Measurements from ENCODE around the gene LRRC4C. TPM values are rescaled to one million over a fixed set of nuclear protein-coding genes. Genes with fewer than 3 reads are reported as not detected.

Gene LRRC4C
- total and polyA plus RNA-seq, 2 experiments from 2014 or later: not detected

- 23 to 29% methylated on average over 3 of the region's 3 CpGs for WGBS, 2 experiments (ENCODE audit: low coverage in 1 of 2, low lambda C conversion rate in 2 of 2, missing lambda C conversion rate in 2 of 2)
- no peaks in the 10 kb centered on the region for H3K9me3 ChIP-seq (ENCODE audit: low read depth)
- H3K27me3 ChIP-seq (replicated peaks; ENCODE audit: insufficient read depth): no peaks in the 10 kb centered on the region
- in situ Hi-C loops (cut with MboI): no loop called here
- H3K36me3 ChIP-seq (ENCODE audit: low read depth): no peaks in the 10 kb centered on the region
- TF ChIP-seq EZH2phosphoT487 (IDR thresholded peaks at IDR 0.05; ENCODE audit: insufficient read depth, low read depth) (no peak), EZH2 (IDR thresholded peaks at IDR 0.05; ENCODE audit: insufficient read depth, poor library complexity, severe bottlenecking) (no peak)
- H3F3A ChIP-seq (ENCODE audit: insufficient read depth): no peaks in the 10 kb centered on the region
- H3K27ac ChIP-seq: no peak overlapping the region
- H2AFZ ChIP-seq: no peak overlapping the region
- no peak overlapping the region for H3K4me2 ChIP-seq (ENCODE audit: unreplicated experiment)
- no peak overlapping the region for H3K4me3 ChIP-seq
- H3K79me2 ChIP-seq (ENCODE audit: insufficient read depth): no peaks in the 10 kb centered on the region
- no peak overlapping the region for H3K9ac ChIP-seq
- H4K20me1 ChIP-seq (ENCODE audit: insufficient read depth): no peaks in the 10 kb centered on the region
- no peaks in the 10 kb centered on the region for H3K9me2 ChIP-seq (ENCODE audit: insufficient read depth)
- no peaks in the 10 kb centered on the region for H3K4me1 ChIP-seq (ENCODE audit: insufficient read depth)
- no peak for DNase-seq
Measured at GRCh38 chr11:40133498-40133897, 1326.0 kb downstream of the LRRC4C start.

DNA sequence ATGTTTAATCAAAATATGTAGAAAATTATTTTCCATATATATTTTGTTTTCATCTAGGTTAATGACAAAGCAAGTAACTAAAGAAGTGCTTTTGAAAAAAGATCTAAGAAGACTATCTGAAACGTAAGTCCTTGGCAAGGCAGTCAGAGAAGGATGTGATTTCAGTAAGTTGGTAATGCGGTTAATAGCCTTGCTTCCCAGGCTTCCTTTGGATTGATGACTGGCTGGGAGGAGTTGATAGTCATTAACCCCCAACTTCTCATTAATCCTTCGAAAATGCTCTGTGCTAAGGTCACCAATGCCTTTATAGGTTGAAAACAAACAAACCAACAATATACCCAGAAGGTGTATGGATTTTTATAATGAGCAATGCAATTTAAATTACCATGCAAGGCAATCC is 1326.5 kb downstream of the LRRC4C start:
- H3K4me1 ChIP-seq (ENCODE audit: insufficient read depth): no peaks in the 10 kb centered on the region
- H3K4me3 ChIP-seq: no peak overlapping the region
- H3K4me2 ChIP-seq (ENCODE audit: unreplicated experiment): no peak overlapping the region
- no peak overlapping the region for H3K9ac ChIP-seq
- H4K20me1 ChIP-seq (ENCODE audit: insufficient read depth): no peaks in the 10 kb centered on the region
- H3K9me2 ChIP-seq (ENCODE audit: insufficient read depth): no peaks in the 10 kb centered on the region
- in situ Hi-C loops (cut with MboI): no loop called here
- H3K36me3 ChIP-seq (ENCODE audit: low read depth): no peaks in the 10 kb centered on the region
- no peaks in the 10 kb centered on the region for H3F3A ChIP-seq (ENCODE audit: insufficient read depth)
- no peaks in the 10 kb centered on the region for H3K27me3 ChIP-seq (replicated peaks; ENCODE audit: insufficient read depth)
- WGBS, 2 experiments (ENCODE audit: low coverage in 1 of 2, low lambda C conversion rate in 2 of 2, missing lambda C conversion rate in 2 of 2): 5 to 16% methylated on average over 3 of the region's 3 CpGs
- H3K9me3 ChIP-seq (ENCODE audit: low read depth): no peaks in the 10 kb centered on the region
- no peak for TF ChIP-seq EZH2phosphoT487 (IDR thresholded peaks at IDR 0.05; ENCODE audit: insufficient read depth, low read depth)
- H3K27ac ChIP-seq: no peak overlapping the region
- no peak overlapping the region for H2AFZ ChIP-seq
- no peaks in the 10 kb centered on the region for H3K79me2 ChIP-seq (ENCODE audit: insufficient read depth)
- no peak for DNase-seq

DNA sequence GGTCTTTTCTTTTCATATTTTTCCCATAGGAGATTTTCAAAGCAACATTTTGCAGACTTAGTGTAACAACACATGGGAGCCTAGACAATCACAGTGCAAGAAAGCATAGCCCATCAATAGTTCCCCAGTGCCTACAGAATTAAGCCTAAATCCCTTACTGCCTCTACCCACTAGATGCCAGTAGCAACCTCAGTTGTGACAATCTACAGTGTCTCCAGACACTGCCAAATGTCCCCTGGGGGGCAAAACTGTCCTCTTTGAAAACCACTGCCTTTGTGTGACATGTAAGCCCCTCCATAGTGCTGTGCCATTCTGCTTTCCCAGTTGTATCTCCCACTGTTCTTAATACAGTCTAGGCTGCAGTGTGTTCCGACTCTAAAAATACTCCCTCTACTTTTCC is 1329.0 kb downstream of the LRRC4C start:
- no peaks in the 10 kb centered on the region for H3K4me1 ChIP-seq (ENCODE audit: insufficient read depth)
- H3K4me3 ChIP-seq: no peak overlapping the region
- H3F3A ChIP-seq (ENCODE audit: insufficient read depth): no peaks in the 10 kb centered on the region
- H3K9ac ChIP-seq: no peak overlapping the region
- H3K36me3 ChIP-seq (ENCODE audit: low read depth): no peaks in the 10 kb centered on the region
- DNase-seq: no peak
- no peaks in the 10 kb centered on the region for H4K20me1 ChIP-seq (ENCODE audit: insufficient read depth)
- H3K79me2 ChIP-seq (ENCODE audit: insufficient read depth): no peaks in the 10 kb centered on the region
- H3K4me2 ChIP-seq (ENCODE audit: unreplicated experiment): no peak overlapping the region
- TF ChIP-seq EZH2phosphoT487 (IDR thresholded peaks at IDR 0.05; ENCODE audit: insufficient read depth, low read depth) (no peak), EZH2 (IDR thresholded peaks at IDR 0.05; ENCODE audit: insufficient read depth, poor library complexity, severe bottlenecking) (no peak)
- 7 to 23% methylated on average over 1 of the region's 1 CpG for WGBS, 2 experiments (ENCODE audit: low coverage in 1 of 2, low lambda C conversion rate in 2 of 2, missing lambda C conversion rate in 2 of 2)
- no peaks in the 10 kb centered on the region for H3K9me3 ChIP-seq (ENCODE audit: low read depth)
- no peaks in the 10 kb centered on the region for H3K27me3 ChIP-seq (replicated peaks; ENCODE audit: insufficient read depth)
- in situ Hi-C loops (cut with MboI): no loop called here
- no peak overlapping the region for H2AFZ ChIP-seq
- no peaks in the 10 kb centered on the region for H3K9me2 ChIP-seq (ENCODE audit: insufficient read depth)
- H3K27ac ChIP-seq: no peak overlapping the region

DNA sequence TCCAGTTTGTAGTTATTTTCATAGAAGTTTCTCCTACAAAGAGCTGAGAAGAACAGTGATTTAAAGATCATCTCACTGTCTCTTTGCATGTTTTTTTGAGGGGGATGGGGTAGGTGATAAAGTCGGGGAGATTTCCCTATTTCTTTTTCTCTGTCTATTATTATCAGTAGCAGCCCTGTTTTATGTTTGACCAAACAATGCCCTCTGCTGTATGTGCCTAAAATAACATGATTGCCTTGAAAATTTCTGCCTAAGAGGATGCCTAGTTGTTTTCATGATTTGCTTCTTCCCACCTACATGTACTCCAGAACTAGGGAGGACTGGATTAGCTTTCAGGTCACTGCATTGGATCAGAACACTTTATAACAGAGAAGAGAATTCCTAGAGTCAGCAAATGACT is 1330.2 kb downstream of the LRRC4C start:
- Histone ChIP-seq H4K20me1 (ENCODE audit: insufficient read depth) (no peaks in the 10 kb centered on the region), H3K27me3 (replicated peaks; ENCODE audit: insufficient read depth) (no peaks in the 10 kb centered on the region), H3K9me3 (ENCODE audit: low read depth) (no peaks in the 10 kb centered on the region), H3K36me3 (ENCODE audit: low read depth) (no peaks in the 10 kb centered on the region), H3K9ac (no peak overlapping the region), H3K4me1 (ENCODE audit: insufficient read depth) (no peaks in the 10 kb centered on the region), H3K27ac (no peak overlapping the region), H3K9me2 (ENCODE audit: insufficient read depth) (no peaks in the 10 kb centered on the region), H2AFZ (no peak overlapping the region), H3K79me2 (ENCODE audit: insufficient read depth) (no peaks in the 10 kb centered on the region), H3K4me2 (ENCODE audit: unreplicated experiment) (no peak overlapping the region), H3K4me3 (no peak overlapping the region), H3F3A (ENCODE audit: insufficient read depth) (no peaks in the 10 kb centered on the region)
- DNase-seq: peak; percentile 3
- WGBS, 2 experiments (ENCODE audit: low coverage in 1 of 2, low lambda C conversion rate in 2 of 2, missing lambda C conversion rate in 2 of 2): 0% methylated on average over 1 of the region's 1 CpG
- in situ Hi-C loops (cut with MboI): no loop called here
- no peak for TF ChIP-seq EZH2 (IDR thresholded peaks at IDR 0.05; ENCODE audit: insufficient read depth, poor library complexity, severe bottlenecking)
- no peak for TF ChIP-seq EZH2phosphoT487 (IDR thresholded peaks at IDR 0.05; ENCODE audit: insufficient read depth, low read depth)

DNA sequence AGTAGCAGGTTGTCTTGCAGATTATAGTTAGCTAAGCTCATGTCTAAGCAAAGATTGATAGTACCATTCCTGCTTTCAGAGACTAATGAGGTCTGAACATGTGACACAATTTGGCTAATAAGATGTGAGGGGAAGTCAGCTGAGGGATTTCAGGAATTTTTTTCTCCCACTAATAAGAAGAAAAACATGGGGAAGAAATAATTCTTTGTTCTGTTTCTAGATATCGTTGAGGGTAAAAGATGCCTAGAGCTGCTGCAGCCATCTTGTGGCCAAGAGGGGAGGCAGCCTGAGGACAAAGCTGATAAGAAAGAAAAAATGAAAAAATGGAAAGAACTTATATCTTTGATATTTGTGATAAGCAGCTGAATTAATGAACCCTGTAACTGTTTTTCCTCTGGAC is 1334.4 kb downstream of the LRRC4C start:
- no peak for DNase-seq
- TF ChIP-seq EZH2phosphoT487 (IDR thresholded peaks at IDR 0.05; ENCODE audit: insufficient read depth, low read depth) (no peak), EZH2 (IDR thresholded peaks at IDR 0.05; ENCODE audit: insufficient read depth, poor library complexity, severe bottlenecking) (no peak)
- Histone ChIP-seq H3K4me2 (ENCODE audit: unreplicated experiment) (no peak overlapping the region), H3F3A (ENCODE audit: insufficient read depth) (no peaks in the 10 kb centered on the region), H3K79me2 (ENCODE audit: insufficient read depth) (no peaks in the 10 kb centered on the region), H3K9ac (no peak overlapping the region), H3K9me2 (ENCODE audit: insufficient read depth) (no peaks in the 10 kb centered on the region), H3K9me3 (ENCODE audit: low read depth) (no peaks in the 10 kb centered on the region), H2AFZ (no peak overlapping the region), H3K36me3 (ENCODE audit: low read depth) (no peaks in the 10 kb centered on the region), H3K4me1 (ENCODE audit: insufficient read depth) (no peaks in the 10 kb centered on the region), H4K20me1 (ENCODE audit: insufficient read depth) (no peaks in the 10 kb centered on the region), H3K4me3 (no peak overlapping the region), H3K27ac (no peak overlapping the region), H3K27me3 (replicated peaks; ENCODE audit: insufficient read depth) (no peaks in the 10 kb centered on the region)
- WGBS, 2 experiments (ENCODE audit: low coverage in 1 of 2, low lambda C conversion rate in 2 of 2, missing lambda C conversion rate in 2 of 2): 5 to 19% methylated on average over 1 of the region's 1 CpG
- in situ Hi-C loops (cut with MboI): no loop called here
